ENCODE data around the gene CPAMD8. TPM values are rescaled to one million over a fixed set of nuclear protein-coding genes. Genes with fewer than 3 reads are reported as not detected.
A peak's percentile ranks its signal among the peaks of the same experiment; 100 is the strongest.

Gene CPAMD8
- total and polyA plus RNA-seq, 10 of the 15 experiments (the other 5 are each of a cell fraction or from before 2014, with no cell fraction given) = 0.12 to 0.97 (median 0.25) TPM; not detected in 3

DNA sequence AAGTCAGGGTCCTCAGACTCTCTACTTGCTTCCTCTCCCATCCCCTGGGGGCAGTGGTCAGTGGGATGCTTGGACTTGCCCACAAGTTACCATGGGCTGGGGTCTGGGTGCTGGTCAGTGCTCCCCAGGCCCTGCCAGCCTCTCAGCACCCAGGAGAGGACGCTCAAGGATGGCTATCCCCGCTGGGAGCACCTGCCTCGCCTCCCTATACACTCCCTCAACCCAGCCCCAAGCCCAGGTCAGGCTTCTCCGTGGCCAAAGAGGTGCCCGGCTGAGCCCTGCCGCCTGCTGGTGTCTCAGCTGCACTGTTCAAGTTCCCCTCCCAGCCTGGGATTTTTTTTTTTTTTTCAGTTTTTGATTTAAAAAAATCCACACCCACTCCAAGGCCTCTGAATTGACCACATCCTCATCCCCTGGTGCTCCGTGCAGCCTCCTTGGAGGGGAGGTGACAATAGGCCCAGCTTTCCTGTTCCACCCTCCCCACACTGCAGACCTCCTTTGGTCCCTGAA lies 127.0 kb downstream of the CPAMD8 start (continued):
- peak; percentile 76 to 87 (median 79) for TF ChIP-seq CTCF (IDR thresholded peaks at IDR 0.05 in 2 of 3, conservative IDR thresholded peaks at IDR 0.05 in 1 of 3; ENCODE audit: control insufficient read depth in 2 of 3, extremely low read depth in 1 of 3, insufficient read depth in 1 of 3, low read depth in 3 of 3, low read length in 3 of 3)
- TF ChIP-seq, protein P1, sequence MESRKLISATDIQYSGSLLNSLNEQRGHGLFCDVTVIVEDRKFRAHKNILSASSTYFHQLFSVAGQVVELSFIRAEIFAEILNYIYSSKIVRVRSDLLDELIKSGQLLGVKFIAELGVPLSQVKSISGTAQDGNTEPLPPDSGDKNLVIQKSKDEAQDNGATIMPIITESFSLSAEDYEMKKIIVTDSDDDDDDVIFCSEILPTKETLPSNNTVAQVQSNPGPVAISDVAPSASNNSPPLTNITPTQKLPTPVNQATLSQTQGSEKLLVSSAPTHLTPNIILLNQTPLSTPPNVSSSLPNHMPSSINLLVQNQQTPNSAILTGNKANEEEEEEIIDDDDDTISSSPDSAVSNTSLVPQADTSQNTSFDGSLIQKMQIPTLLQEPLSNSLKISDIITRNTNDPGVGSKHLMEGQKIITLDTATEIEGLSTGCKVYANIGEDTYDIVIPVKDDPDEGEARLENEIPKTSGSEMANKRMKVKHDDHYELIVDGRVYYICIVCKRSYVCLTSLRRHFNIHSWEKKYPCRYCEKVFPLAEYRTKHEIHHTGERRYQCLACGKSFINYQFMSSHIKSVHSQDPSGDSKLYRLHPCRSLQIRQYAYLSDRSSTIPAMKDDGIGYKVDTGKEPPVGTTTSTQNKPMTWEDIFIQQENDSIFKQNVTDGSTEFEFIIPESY (IDR thresholded peaks at IDR 0.05) = no peak

DNA sequence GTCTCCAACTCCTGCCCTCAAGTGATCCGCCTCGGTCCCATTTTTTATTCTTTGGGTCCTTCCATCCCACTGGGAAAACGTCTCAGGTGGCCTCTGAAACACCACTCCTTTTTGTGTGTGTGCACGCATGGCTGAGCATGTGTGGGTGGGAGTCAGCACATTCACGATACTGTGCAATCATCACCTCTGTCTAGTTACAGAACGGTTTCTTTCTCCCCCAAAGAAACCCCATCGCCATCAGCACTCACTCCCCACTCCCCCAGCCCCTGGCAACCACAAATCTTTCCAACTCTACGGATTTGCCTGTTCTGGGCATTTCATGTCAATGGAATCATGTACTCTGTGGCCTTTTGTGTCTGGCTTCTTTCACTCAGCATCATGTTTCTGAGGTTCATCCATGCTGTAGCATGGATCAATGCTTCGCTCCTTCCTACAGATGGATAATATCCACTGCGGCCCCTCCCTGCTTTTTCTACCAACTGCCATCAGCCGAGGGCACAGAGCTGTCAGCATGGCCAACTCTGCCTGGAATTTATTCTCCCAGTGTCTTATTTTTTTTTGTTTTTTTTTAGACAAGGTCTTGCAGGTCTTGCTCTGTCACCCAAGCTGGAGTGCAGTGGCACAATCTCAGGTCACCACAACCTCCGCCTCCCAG lies 128.1 kb downstream of the CPAMD8 start:
- no TSS peak for BruUV-seq (replicated peaks)
- ATAC-seq = no peak
- ChIA-PET CTCF (interaction anchor here (1.2 to 1.6 kb wide), 2 partner anchors 63 to 181 kb away, joined by 6 to 8 read pairs; no protein-coding TSS in a partner anchor), SMC1A (ENCODE audit: uncharacterized antibody, unreplicated experiment) (interaction anchor here (1.9 to 2.2 kb wide), 2 partner anchors 62 to 183 kb away, joined by 6 to 9 read pairs; no protein-coding TSS in a partner anchor), POLR2A (interaction anchor here (0.7 kb wide), 1 partner anchor 456 kb away, joined by 4 read pairs; no protein-coding TSS in a partner anchor), RAD21 (ENCODE audit: unreplicated experiment) (interaction anchor here (2.1 kb wide), 1 partner anchor 184 kb away, joined by 8 read pairs; no protein-coding TSS in a partner anchor)
- no peaks in the 10 kb centered on the region; the same call in 2 of the 3 replicates for H3K9me3 ChIP-seq (replicated peaks; ENCODE audit: control insufficient read depth, insufficient read depth, low read length)
- no peak for DNase-seq (ENCODE audit: low read depth, low spot score)
- intact Hi-C loops (cut with micrococcal nuclease; ENCODE audit: unreplicated experiment) = loop anchor here (1.0 to 10.0 kb wide), 5 partner anchors 62 to 406 kb away; partner anchors contain the start of genes ABHD8, DDA1 and MRPL34
- H3K79me2 ChIP-seq (ENCODE audit: control insufficient read depth, insufficient read depth, low read length) = no peaks in the 10 kb centered on the region
- WGBS (ENCODE audit: insufficient coverage, insufficient replicate concordance, low lambda C conversion rate, missing lambda C conversion rate) = 38% methylated on average over 12 of the region's 12 CpGs
- peaks cover 35% of the 10 kb centered on the region for H3K4me1 ChIP-seq (ENCODE audit: control insufficient read depth, insufficient read depth, low read length)
- H3K36me3 ChIP-seq (ENCODE audit: control insufficient read depth in 2 of 2, insufficient read depth in 2 of 2, low read length in 1 of 2) = no peaks in the 10 kb centered on the region
- H3K4me3 ChIP-seq = no peak overlapping the region
- H3K27ac ChIP-seq (ENCODE audit: control insufficient read depth, insufficient read depth) = no peak overlapping the region
- H2AFZ ChIP-seq (ENCODE audit: control insufficient read depth, low read depth, low read length) = no peak overlapping the region
- no peak for FAIRE-seq
- no peak overlapping the region for H3K9ac ChIP-seq (ENCODE audit: control insufficient read depth, insufficient read depth, low read length)
- in situ Hi-C loops (cut with MboI) = no loop called here
- H3K27me3 ChIP-seq (replicated peaks in 1 of 2; ENCODE audit: control insufficient read depth in 2 of 2, insufficient read depth in 2 of 2, low read length in 1 of 2) = no peaks in the 10 kb centered on the region
- H3K4me2 ChIP-seq (ENCODE audit: control insufficient read depth, insufficient read depth) = peak overlapping the region; percentile 85
- H4K20me1 ChIP-seq (ENCODE audit: control insufficient read depth, insufficient read depth) = no peaks in the 10 kb centered on the region
- TF ChIP-seq ZNF687 (IDR thresholded peaks at IDR 0.05) (no peak), EGR1 (IDR thresholded peaks at IDR 0.05; ENCODE audit: borderline replicate concordance in 1 of 2, low read depth in 2 of 2, low read length in 2 of 2) (peak in 1 of 2 experiments; percentile 75; a peak in 2 of 3 replicates), PAX5 (IDR thresholded peaks at IDR 0.05; ENCODE audit: borderline replicate concordance, low read depth, low read length) (peak; percentile 98), KAT2A (conservative IDR thresholded peaks at IDR 0.05; ENCODE audit: control insufficient read depth, low read depth, low read length) (no peak), EED (IDR thresholded peaks at IDR 0.05; ENCODE audit: low read depth) (peak; percentile 39), RCOR1 (conservative IDR thresholded peaks at IDR 0.05; ENCODE audit: low read depth, low read length) (no peak), RUNX3 (IDR thresholded peaks at IDR 0.05; ENCODE audit: low read length) (peak; percentile 36), IKZF2 (IDR thresholded peaks at IDR 0.05) (0 out of 4 replicates have a peak, but pooled peaks of 1 of the 2 experiments have one; percentile 3)

Measured in GM12878 (cell line).